Putamen (tissue), 1 donor: ENCODE data around the gene SMARCC1.
A peak's percentile ranks its signal among the peaks of the same experiment; 100 is the strongest.

Experiments used
- DNase-seq: peaks from one replicate; pipeline ENCODE4 v3.0.0-alpha.2; 2016; ENCODE audit warnings: low spot score

Gene SMARCC1

GRCh38 chr3:47583320-47584075 lies 198.2 kb downstream of the SMARCC1 start:
- DNase-seq = no peak

GRCh38 chr3:47581835-47582234 lies 199.9 kb downstream of the SMARCC1 start:
- no peak for DNase-seq

DNA sequence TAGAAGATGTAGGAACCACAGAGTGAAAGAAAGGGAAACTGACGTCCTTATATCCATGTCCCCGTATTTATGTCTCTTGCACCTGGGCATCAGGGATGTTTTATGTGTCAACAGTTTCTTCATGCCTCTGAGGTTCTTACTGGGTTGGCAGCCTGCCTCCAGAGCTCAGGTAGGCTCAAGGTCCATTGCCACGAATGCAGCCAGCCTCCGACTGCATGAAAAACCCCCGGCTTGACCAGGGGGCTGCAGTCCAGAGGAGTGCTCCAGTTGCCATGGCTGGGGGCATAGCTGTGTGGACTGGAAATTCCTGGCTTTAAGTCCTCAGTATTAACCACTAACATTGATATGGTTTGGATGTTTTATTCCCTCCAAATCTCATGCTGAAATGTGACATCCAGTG lies 200.3 kb downstream of the SMARCC1 start:
- DNase-seq = no peak

DNA sequence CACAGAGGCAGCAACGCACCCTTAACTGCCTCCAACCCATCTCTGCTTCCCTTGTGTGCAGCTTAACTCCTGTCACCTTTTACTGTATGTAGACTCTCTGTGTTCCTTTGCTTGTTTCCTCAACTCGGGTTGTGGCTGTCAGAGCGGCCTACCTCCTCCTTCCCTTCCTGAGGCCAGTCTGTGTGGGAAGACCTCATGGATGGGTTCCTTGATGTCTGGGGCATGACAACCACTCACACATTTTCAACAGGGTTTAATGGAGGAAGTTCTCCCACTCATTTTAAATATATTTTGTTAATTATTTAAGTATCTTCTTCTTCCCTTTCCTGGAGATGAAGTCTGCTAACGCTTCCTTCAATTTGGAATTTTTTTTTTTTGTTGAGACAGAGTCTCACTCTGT lies 201.2 kb downstream of the SMARCC1 start:
- DNase-seq = no peak

DNA sequence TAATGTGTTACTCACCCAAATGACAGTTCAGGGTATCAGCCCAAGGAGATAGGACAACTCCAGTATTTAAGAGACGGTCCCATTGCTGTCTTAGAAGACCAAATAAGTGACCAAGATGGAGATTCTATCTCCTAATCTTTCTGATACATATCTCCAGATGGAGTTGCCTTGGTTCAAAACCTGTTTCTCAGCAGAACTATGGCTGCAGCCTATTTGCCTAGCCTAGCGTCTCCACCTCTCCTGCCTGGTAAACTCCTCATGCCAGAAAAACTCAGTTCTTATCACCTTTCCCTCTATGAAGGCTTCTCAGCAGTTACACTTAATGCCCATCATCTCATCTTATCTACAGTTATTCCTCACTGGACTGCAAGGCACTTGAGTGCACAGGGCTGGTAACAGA lies 201.8 kb downstream of the SMARCC1 start:
- no peak for DNase-seq

DNA sequence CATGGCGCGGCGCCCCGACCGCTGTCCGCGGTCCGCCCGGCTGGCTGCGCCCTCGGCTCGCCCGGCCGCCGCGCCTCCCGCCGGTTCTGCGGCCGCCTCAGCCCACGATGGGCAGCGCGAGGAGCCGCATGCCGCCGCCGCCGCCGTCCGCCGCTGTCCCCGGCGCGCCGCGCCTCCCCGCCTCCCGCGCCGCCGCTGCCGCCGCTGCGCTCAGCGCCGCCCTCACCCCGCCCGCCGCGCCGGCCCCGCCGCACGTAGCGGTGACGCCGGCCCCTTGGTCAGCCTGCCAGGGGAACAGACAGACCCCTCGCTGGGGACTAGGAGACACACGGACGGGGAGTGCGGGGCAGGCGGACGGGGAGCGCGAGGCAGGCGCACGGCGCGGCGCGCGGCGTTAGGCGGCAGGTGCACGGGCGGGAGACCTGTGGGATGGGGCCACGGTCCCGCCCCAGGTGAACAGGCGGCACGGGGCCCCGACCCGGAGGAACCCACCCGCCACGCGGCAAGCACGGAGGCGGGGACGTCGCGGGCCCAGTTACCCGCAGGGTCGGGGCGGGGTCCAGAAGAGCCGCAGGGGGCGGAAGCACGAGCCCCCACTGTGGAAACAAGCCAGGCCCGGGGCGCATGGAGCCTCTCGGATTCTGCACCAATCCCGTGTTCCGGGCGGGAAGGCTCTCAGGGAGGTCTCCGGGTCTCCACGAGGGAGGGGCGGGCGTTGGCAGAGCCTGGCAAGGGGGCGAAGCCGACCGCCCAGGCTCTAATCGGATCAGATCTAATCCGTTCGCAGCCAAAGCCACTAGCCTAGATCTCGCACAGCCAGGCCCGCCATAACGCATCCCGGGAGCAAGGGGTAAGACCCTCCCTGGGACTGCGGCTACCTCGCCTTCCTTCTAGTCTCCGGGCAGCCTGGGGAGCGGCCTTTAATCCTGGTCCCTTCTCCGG lies 202.7 kb downstream of the SMARCC1 start, which contains the start of gene CSPG5:
Gene CSPG5, minus strand, starts transcription at position 175 of the 942 bp plus-strand sequence. Its CDS starts 172 bp downstream, at position 3.
- DNase-seq = no peak

- no peak for DNase-seq
Observed at GRCh38 chr3:47578119-47578632, 203.5 kb downstream of the SMARCC1 start.

DNA sequence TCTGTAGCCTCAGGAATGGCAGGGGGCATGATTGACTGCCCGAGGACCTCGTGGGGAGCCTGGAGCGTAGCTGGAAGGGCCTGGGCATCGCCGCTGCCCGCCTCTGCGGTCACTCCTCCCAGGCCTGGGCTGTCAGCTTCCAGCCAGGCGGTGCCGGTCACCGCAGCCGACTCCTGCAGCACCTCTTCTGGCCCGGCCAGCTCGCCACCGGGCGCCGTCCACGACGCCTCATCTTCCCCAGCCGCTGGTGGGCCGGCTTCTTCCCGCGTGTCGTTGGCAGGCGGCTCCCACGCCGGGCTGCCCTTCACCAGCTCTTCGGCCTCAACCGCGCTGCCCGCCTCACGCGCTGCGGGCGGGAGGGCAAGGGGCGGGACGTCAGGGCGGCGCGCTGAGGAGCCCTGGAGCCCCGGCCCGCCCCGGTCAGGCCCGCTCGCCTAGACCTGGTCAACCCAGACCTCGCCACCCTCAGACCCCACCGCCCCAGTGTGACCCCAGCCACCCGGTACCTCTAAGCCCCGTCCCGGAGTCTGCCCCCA lies 204.0 kb downstream of the SMARCC1 start:
- DNase-seq = no peak

DNA sequence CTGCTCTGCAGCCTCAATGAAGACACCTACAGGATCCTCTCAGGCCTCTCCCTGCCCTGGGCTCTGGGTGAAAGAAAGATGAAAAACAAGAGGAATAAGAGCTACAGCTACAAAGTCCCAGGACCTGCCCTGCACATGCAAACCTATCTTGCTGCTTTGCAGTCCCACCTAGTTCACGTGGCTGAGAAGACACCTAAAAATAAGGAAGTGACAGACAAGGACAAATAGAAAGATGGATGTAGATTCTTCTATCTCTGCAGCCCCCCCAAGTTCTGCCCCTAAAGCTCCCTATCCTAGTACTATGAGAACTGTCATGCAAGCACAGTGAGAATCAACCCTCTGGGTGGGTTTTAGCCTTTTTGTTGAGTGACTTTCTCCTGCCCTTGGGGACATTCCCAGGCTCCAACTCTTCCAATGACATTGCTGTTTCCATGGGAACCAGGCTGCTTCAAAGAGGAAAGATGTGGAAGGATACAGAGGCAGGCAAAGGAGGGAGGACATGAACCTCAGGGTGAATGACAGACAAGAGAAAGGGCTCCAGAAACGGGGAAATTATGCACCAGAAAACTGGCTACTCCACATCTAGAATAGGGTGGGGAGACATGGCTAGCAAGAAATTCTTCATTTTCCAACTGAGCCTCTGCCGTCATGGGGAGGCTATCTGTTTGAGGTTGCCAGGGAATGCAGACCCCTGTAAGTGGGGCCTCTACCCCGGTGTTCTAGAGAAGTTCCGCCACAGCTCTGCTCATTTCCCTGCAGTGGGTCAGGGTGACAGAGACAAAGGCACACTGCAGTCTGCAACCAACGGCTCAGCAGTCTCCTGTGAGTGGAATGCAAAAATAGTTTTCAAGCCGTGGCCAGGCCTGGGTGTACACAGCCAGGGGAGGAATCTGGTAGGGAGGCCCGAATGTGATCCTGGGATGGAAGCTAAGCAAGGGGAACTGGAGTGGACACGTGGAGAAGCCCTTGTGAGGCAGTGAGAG lies 208.2 kb downstream of the SMARCC1 start:
- DNase-seq = peak; percentile 59

GRCh38 chr3:47571391-47572175 lies 210.1 kb downstream of the SMARCC1 start:
- DNase-seq = peak; percentile 33

GRCh38 chr3:47568901-47569300 lies 212.8 kb downstream of the SMARCC1 start:
- DNase-seq = no peak

DNA sequence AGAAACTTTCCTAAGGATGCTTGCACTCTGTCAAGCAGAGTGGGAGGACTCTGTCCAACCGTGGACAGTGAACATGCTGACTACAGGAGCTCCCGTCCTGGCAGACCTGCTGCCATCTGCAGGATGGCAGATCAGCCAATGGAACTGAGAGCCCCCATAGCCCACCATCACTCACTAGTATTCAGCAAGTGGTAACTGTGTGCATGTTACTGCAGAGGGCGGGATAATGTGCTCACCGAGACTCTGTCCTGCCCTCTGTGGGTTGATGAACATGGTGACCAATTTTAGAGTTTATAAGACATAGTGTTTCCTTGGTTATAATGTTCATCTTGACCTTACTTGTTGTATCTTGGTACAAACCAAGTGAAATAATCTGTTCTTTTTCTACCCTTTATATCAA lies 214.5 kb downstream of the SMARCC1 start:
- DNase-seq = no peak

GRCh38 chr3:47566667-47567066 lies 215.0 kb downstream of the SMARCC1 start:
- no peak for DNase-seq

DNA sequence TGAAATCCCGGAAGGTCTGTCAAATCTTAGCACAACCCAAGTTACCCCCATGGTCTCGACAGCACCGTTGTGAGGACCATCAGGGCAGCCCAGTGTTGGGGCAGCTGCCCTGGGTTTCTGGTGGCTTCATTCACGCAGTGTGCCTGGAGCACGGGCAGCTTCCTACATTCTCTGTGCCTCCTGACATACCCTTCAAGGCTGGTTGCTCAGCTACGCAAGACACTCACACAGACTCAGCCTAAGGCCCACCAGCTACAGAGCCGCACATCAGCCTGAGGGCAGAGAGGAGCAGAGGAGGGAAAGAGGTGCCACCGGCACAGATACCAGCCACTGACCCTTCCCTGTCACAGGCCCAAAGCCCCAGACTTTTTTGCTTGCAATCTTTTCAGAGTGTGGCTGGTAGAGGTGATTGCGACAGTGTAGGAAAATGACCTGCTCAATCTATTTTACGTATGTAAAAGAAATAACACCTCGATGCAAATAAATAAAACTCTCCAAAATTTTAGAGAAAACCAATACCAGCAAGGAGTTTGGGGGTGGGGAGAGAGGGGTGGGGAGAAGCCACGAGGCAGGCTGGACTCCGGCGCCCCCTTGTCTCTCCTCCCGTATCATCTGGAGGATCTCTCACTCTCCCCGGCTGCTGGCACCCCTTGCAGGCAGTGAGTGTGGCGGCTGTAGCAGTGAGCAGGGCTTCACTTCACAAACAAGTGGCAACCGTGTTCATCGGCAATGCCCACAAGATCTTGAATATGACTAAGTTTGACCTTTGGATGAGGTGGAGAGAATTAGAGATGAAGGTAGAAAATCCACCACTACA lies 215.8 kb downstream of the SMARCC1 start:
- no peak for DNase-seq

GRCh38 chr3:47556351-47556750 lies 225.3 kb downstream of the SMARCC1 start:
- no peak for DNase-seq

DNA sequence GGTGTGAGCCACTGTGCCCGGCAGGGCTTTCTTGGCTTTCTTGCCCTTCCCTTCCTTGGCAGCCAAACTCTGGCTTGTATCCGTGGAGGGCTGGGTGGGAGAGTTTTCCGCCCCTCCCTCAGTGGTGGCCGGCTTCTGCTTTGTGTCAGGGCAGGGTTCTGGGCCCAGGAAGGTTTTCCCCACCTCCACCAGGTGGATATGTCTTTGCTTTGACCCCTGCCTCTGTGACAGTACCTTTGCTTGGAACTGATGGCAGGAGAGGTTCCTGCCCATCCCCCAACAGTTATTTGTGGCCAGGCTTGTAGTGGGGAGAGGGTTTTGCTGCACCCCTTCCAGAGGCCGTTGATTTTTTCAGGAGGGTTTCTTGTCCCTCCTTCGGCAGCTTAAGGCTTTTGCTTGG lies 227.4 kb downstream of the SMARCC1 start:
- no peak for DNase-seq

DNA sequence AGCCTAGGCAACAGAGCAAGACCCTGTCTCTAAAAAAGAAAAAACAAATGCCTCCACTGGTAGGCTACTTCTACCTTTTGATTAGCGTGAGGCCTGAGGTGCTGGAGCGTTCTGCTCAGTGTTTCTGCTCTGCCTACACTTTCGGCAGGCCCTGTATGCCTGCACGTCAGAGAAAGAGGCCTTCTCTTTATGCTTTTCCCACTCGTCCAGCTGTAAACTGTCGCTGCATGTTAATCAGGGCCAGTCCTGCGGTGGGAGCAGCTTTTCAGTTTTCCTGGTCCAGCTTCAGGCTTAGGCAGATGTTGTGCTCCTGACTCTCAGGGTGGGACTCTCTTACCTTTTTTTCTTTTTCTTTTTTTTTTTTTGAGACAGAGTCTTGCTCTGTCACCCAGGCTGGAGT lies 228.3 kb downstream of the SMARCC1 start:
- no peak for DNase-seq

GRCh38 chr3:47542471-47543173 lies 239.1 kb downstream of the SMARCC1 start:
- DNase-seq = peak; percentile 80

DNA sequence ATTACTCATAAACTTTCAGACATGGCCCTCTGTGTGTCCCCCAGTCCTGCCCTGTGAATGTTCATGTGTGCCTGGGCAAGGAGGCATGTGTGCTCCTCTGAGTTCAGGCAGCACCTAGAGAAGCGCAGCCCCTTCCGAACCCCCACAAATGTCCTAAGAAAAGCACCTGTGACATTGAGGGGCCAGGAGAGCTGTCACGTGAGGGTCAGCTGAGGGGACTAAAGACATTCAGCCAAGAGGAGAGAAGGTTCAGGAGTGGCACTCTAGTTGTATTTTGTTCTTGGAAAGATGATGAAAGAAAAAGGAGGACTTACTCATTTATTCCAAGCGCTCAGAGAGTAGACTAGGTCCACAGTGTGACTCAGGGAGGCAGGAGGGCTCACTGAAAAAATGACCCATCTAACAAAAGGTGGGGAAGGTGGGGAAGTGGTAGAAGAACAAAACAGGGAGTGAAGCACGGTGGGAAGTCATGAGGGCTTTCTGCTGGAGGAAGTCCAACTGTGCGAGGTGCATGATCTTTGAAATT lies 240.0 kb downstream of the SMARCC1 start:
- DNase-seq = no peak
